Stimulated activated memory B cell treated with anti-CD40 and anti-IgM and Interleukin-4, amounts not matched to agents 10 μg/mL and 1 μg/mL and 100 μg/mL, for 72 hours (primary cell): ENCODE measurements around the gene HRG.

ENCODE experiments used
- ATAC-seq: fragments of 150-1000 bp; cut with Tn5 transposase; 2 replicates; pipeline ENCODE4 v1.10.0; 2021
- H3K27ac Mint-ChIP-seq: one replicate; pipeline ENCODE4 v1.8.0; 2022; ENCODE audit warnings: mild to moderate bottlenecking, mixed read lengths
- H3K27me3 Mint-ChIP-seq: one replicate; pipeline ENCODE4 v1.8.0; 2022; ENCODE audit warnings: mixed read lengths
- H3K36me3 Mint-ChIP-seq: one replicate; pipeline ENCODE4 v1.8.0; 2022; ENCODE audit warnings: mixed read lengths
- H3K4me1 Mint-ChIP-seq: one replicate; pipeline ENCODE4 v1.8.0; 2022; ENCODE audit warnings: mixed read lengths
- H3K4me3 Mint-ChIP-seq: one replicate; pipeline ENCODE4 v1.8.0; 2022; ENCODE audit warnings: mild to moderate bottlenecking, moderate library complexity, mixed read lengths
- H3K9me3 Mint-ChIP-seq: one replicate; pipeline ENCODE4 v1.8.0; 2022; ENCODE audit warnings: mixed read lengths

The HRG gene

GRCh38 chr3:186651678-186652215, 14.1 kb upstream of the HRG start:
- Mint-ChIP-seq H3K4me1 (peaks cover 18% of the 10 kb centered on the region), H3K27me3 (no peaks in the 10 kb centered on the region), H3K36me3 (no peaks in the 10 kb centered on the region), H3K4me3 (no peak overlapping the region), H3K9me3 (no peaks in the 10 kb centered on the region), H3K27ac (peak overlapping the region; percentile 84)
- no peak for ATAC-seq

- H3K4me3 Mint-ChIP-seq: peak overlapping the region; percentile 39
Measured at GRCh38 chr3:186653080-186653707, 12.6 kb upstream of the HRG start.

GRCh38 chr3:186653984-186654383, 11.8 kb upstream of the HRG start:
- Mint-ChIP-seq H3K27ac (peak overlapping the region; percentile 84), H3K4me3 (no peak overlapping the region), H3K27me3 (no peaks in the 10 kb centered on the region), H3K9me3 (no peaks in the 10 kb centered on the region), H3K4me1 (peaks cover 18% of the 10 kb centered on the region), H3K36me3 (no peaks in the 10 kb centered on the region)
- ATAC-seq: no peak

More at GRCh38 chr3:186653080-186653707, 12.6 kb upstream of the HRG start:
- Mint-ChIP-seq H3K36me3 (no peaks in the 10 kb centered on the region), H3K9me3 (no peaks in the 10 kb centered on the region), H3K27ac (peak overlapping the region; percentile 84), H3K27me3 (no peaks in the 10 kb centered on the region), H3K4me1 (peaks cover 18% of the 10 kb centered on the region)
- peak; percentile 98 for ATAC-seq

DNA sequence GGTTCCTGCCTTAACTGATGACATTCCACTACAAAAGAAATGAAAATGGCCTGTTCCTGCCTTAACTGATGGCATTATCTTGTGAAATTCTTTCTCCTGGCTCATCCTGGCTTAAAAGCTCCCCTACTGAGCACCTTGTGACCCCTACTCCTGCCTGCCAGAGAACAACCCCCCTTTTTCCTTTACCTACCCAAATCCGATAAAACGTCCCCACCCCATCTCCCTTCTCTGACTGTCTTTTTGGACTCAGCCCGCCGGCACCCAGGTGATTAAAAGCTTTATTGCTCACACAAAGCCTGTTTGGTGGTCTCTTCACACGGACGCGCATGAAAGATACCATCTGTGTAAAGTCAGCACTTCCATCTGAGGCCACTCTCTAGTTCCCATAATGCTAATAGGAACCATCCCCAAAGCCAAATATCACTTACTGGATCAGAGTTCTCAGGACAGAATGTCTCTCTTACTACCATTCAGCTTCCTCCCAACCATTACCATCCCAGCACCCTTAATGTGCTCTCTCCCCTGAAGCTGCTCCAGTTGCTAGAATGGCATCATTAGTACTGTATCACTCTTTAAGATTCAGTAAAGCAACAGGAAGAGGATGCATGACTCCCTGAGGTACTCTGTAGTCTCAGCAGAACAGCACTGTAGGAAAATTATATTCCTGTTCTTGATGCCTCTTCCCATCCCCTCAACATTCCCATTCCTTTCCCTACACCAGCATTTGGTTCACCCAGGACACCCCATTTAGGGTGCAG, 2.3 kb upstream of the HRG start:
- no peak for ATAC-seq
- Mint-ChIP-seq H3K4me1 (no peaks in the 10 kb centered on the region), H3K36me3 (no peaks in the 10 kb centered on the region), H3K9me3 (no peaks in the 10 kb centered on the region), H3K27ac (no peak overlapping the region), H3K4me3 (no peak overlapping the region), H3K27me3 (peaks cover 13% of the 10 kb centered on the region)

- no peak overlapping the region for H3K4me3 Mint-ChIP-seq
- no peaks in the 10 kb centered on the region for H3K9me3 Mint-ChIP-seq
- no peak overlapping the region for H3K27ac Mint-ChIP-seq
- H3K4me1 Mint-ChIP-seq: no peaks in the 10 kb centered on the region
- no peaks in the 10 kb centered on the region for H3K36me3 Mint-ChIP-seq
- H3K27me3 Mint-ChIP-seq: peaks cover 13% of the 10 kb centered on the region
- no peak for ATAC-seq
Measured at GRCh38 chr3:186664119-186664495, 1.7 kb upstream of the HRG start.

DNA sequence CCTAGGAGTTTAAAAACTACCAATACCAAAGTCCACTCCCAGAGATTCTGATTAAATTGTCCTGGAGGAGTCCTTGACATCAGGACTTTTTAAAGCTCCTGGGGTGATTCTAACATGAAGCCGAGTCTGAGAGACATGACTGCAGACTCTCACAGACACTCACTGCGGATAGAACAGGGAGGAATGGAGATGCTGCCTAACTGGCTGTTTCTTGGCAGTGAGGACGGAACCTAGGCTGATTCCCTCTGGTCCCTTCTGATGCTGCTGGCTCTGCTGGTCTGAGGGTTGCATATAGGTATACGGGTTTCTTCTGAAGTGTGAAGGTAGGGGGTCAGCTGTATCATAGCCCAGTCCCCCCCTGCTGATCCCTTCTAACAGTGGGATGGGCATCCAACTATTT, 1.3 kb upstream of the HRG start:
- no peak overlapping the region for H3K27ac Mint-ChIP-seq
- no peaks in the 10 kb centered on the region for H3K36me3 Mint-ChIP-seq
- no peaks in the 10 kb centered on the region for H3K9me3 Mint-ChIP-seq
- ATAC-seq: no peak
- no peak overlapping the region for H3K4me3 Mint-ChIP-seq
- peaks cover 13% of the 10 kb centered on the region for H3K27me3 Mint-ChIP-seq
- no peaks in the 10 kb centered on the region for H3K4me1 Mint-ChIP-seq

- Mint-ChIP-seq H3K27ac (no peak overlapping the region), H3K36me3 (no peaks in the 10 kb centered on the region), H3K4me3 (no peak overlapping the region), H3K27me3 (peaks cover 7% of the 10 kb centered on the region), H3K9me3 (no peaks in the 10 kb centered on the region), H3K4me1 (no peaks in the 10 kb centered on the region)
- no peak for ATAC-seq
Measured at GRCh38 chr3:186668426-186668825, 2.6 kb downstream of the HRG start.

GRCh38 chr3:186669378-186670084, 3.7 kb downstream of the HRG start:
- H3K4me3 Mint-ChIP-seq: no peak overlapping the region
- H3K9me3 Mint-ChIP-seq: no peaks in the 10 kb centered on the region
- ATAC-seq: no peak
- H3K27me3 Mint-ChIP-seq: no peaks in the 10 kb centered on the region
- H3K36me3 Mint-ChIP-seq: no peaks in the 10 kb centered on the region
- no peaks in the 10 kb centered on the region for H3K4me1 Mint-ChIP-seq
- H3K27ac Mint-ChIP-seq: no peak overlapping the region

DNA sequence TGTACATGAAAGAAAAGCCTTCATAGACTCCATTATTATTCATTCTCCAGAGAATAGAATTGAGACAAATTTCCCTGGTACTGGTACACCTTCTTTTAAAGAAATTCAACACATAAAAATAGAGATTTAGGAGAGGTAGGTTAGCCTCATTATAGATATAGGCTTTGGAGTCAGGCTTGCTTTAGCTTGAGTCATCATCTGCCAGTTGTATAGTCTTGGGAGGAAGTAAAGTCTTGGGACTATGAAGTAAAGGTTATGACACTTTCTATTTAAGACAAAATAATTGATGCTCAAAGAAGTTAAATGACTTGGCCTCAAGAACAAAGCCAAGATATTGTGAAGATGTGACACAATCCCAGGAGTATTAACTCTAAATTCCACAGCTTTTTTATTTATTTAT, 4.3 kb downstream of the HRG start:
- H3K4me1 Mint-ChIP-seq: no peaks in the 10 kb centered on the region
- no peak overlapping the region for H3K27ac Mint-ChIP-seq
- ATAC-seq: no peak
- no peak overlapping the region for H3K4me3 Mint-ChIP-seq
- no peaks in the 10 kb centered on the region for H3K36me3 Mint-ChIP-seq
- H3K27me3 Mint-ChIP-seq: peaks cover 6% of the 10 kb centered on the region
- H3K9me3 Mint-ChIP-seq: no peaks in the 10 kb centered on the region

GRCh38 chr3:186671051-186671450, 5.2 kb downstream of the HRG start:
- no peak overlapping the region for H3K27ac Mint-ChIP-seq
- ATAC-seq: no peak

GRCh38 chr3:186678604-186679003, 12.8 kb downstream of the HRG start:
- peaks cover 56% of the 10 kb centered on the region for H3K27me3 Mint-ChIP-seq

More at GRCh38 chr3:186671051-186671450, 5.2 kb downstream of the HRG start:
- no peaks in the 10 kb centered on the region for H3K9me3 Mint-ChIP-seq
- H3K4me3 Mint-ChIP-seq: no peak overlapping the region
- peaks cover 9% of the 10 kb centered on the region for H3K27me3 Mint-ChIP-seq
- H3K36me3 Mint-ChIP-seq: no peaks in the 10 kb centered on the region
- H3K4me1 Mint-ChIP-seq: no peaks in the 10 kb centered on the region

GRCh38 chr3:186679151-186679550, 13.3 kb downstream of the HRG start:
- Mint-ChIP-seq H3K4me1 (no peaks in the 10 kb centered on the region), H3K36me3 (no peaks in the 10 kb centered on the region), H3K4me3 (no peak overlapping the region), H3K27me3 (peaks cover 56% of the 10 kb centered on the region), H3K9me3 (no peaks in the 10 kb centered on the region), H3K27ac (no peak overlapping the region)
- no peak for ATAC-seq

More at GRCh38 chr3:186678604-186679003, 12.8 kb downstream of the HRG start:
- no peak overlapping the region for H3K4me3 Mint-ChIP-seq
- ATAC-seq: no peak
- no peaks in the 10 kb centered on the region for H3K9me3 Mint-ChIP-seq
- no peaks in the 10 kb centered on the region for H3K36me3 Mint-ChIP-seq
- H3K27ac Mint-ChIP-seq: no peak overlapping the region
- H3K4me1 Mint-ChIP-seq: no peaks in the 10 kb centered on the region

- peaks cover 9% of the 10 kb centered on the region for H3K9me3 Mint-ChIP-seq
- no peak overlapping the region for H3K4me3 Mint-ChIP-seq
- no peak for ATAC-seq
- H3K36me3 Mint-ChIP-seq: peaks cover 7% of the 10 kb centered on the region
- H3K27me3 Mint-ChIP-seq: peaks cover 56% of the 10 kb centered on the region
- H3K4me1 Mint-ChIP-seq: no peaks in the 10 kb centered on the region
- H3K27ac Mint-ChIP-seq: no peak overlapping the region
Measured at GRCh38 chr3:186680869-186681268, 15.1 kb downstream of the HRG start.

- no peak overlapping the region for H3K27ac Mint-ChIP-seq
- H3K27me3 Mint-ChIP-seq: peaks cover 52% of the 10 kb centered on the region
- ATAC-seq: no peak
- H3K4me1 Mint-ChIP-seq: no peaks in the 10 kb centered on the region
- peaks cover 13% of the 10 kb centered on the region for H3K9me3 Mint-ChIP-seq
- H3K4me3 Mint-ChIP-seq: no peak overlapping the region
- peaks cover 7% of the 10 kb centered on the region for H3K36me3 Mint-ChIP-seq
Measured at GRCh38 chr3:186682812-186683211, 17.0 kb downstream of the HRG start.

DNA sequence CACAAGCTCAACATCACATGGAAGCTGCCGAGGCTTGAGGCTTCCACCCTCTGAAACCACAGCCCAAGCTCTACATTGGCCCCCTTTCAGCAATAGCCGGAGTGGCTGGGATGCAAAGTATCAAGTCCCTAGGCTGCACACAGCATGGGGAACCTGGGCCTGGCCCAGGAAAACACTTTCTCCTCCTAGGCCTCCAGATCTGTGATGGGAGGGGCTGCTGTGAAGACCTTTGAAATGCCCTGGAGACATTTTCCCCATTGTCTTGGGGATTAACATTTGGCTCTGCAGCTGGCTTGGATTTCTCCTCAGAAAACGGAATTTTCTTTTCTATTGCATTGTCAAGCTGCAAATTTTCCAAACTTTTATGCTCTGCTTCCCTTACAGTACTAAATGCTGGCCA, 18.2 kb downstream of the HRG start:
- ATAC-seq: no peak
- peaks cover 44% of the 10 kb centered on the region for H3K27me3 Mint-ChIP-seq
- no peak overlapping the region for H3K27ac Mint-ChIP-seq
- H3K4me3 Mint-ChIP-seq: no peak overlapping the region
- H3K4me1 Mint-ChIP-seq: no peaks in the 10 kb centered on the region
- peaks cover 13% of the 10 kb centered on the region for H3K9me3 Mint-ChIP-seq
- peaks cover 7% of the 10 kb centered on the region for H3K36me3 Mint-ChIP-seq
